AG20443 (cell line): ENCODE results near the gene PASK.

Experiments
- DNase-seq: peaks from one replicate; pipeline ENCODE4 v3.0.0; 2012; ENCODE audit warnings: low spot score, mixed read lengths

Gene PASK

DNA sequence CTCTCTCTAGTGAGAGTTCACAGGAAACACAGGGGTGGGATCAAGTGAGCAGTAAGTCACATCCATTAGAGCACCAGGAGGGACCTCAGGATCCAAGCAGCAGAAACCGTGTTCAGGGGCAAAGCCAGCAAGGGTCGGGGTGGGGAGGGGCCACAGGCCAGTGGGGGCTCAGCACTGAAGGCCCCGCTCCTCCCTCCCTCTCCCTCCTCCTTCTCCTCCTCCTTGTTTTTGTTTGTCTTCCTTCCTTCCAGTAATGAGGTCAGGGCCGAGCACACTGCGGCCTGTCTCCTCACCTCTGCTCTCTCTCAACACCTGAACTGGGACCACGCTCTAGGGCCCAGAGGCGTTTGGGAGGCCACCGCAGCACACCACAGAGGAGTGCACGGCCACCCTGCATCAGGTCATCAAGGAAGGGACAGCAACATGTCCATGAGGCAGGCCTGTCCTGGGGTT is 68.1 kb downstream of the PASK start:
- DNase-seq, result no peak

DNA sequence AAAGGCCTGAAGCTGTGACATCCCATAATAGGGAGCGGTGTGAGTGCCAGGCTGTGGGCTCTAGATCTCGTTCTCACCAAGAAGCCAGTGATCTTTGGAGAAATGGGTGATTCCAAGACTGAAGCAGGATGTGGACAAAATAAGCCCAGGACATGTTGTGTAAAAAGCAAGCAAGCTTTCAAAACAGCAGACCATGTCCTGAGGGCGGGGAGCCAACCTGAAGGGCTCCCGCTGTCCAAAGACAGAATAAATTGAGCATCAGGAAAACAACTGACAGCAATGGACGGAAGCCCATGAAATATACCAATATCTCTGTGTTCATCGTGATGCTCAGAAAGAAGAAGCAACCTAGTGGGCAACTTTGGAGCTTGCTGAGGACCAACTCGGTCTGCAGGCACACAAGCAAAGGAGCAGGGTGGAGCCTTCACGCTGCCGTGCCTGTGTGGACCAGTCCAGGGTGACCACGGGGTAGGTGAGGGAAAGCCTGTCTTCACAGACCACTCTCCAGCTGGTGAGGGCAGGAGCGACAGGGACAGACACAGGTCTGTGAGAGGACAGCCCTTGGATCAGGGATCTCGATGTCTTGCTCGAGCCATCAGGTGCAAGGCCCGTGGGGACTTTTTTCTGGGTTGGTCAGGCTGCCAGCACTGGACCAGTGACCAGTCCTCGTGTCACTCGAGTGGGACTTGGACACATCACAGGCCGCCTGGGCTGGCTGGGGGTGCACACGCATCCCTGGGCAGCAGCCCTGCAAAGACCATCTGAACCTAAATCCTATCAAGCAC is 68.7 kb downstream of the PASK start:
- no peak for DNase-seq

DNA sequence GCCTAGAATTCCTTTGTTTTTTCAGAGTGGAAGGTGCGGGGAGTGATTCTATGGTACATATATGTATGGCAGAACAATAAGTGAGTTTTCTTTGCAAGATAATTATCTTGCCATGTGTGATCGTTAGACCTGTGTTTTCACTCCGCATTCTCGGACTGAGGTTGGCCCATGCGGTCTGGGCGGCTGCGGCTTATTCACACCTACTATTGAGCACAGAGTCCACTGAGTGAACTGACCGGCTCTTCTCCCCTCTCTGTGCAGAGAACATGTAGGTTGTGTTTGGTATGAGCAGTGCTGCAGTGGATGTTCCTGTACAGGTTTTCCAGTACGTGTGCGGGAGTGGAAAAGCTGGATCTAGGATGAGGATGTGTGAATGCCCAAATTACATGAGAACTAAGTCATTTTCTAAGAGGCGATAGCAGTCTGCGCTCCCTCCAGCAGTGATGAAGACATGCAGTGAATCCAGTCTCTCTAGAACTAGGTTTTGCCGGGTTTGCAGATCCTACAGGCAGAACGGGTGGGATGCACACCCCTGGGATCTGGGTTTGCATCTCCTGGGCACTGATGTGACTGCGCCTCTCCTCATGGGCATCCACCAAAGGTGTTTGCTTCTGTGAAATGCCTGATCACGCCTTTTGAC is 74.3 kb downstream of the PASK start:
- DNase-seq, result no peak

DNA sequence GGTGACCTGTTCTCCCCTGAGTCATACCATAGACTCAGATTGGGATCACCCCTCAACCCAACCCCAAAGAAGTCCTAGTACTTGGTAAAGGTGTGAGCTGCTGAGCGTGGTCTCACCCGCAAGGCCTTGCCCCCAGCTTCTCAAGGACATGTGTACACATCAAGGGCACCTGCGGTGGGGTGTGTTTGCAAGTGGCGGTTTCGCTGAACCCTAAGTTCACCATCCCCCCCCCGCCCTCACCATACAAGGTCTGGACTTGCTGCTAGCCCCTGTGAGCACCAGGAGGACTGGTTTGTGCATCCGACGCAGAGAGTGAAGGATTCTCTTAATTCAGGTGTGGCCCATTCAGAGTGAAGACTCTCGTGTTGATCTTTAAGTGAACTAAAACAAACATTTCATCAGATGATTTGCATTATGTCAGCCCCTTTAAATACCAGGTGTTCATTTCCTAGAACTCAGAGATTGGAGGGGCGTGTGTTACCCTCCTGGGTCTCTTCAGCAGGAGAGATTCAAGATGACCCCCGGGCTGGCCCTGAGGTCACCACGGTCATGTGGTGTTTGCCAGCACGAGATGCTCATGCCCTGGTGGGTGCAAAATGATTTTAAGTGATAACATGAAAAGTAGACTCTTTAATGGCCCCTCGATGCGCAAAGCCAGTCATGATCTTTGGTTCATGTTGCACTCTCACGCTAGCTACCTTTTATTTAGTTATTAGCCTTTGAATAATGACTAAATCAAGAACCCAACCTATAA is 75.0 kb downstream of the PASK start:
- DNase-seq, result no peak

DNA sequence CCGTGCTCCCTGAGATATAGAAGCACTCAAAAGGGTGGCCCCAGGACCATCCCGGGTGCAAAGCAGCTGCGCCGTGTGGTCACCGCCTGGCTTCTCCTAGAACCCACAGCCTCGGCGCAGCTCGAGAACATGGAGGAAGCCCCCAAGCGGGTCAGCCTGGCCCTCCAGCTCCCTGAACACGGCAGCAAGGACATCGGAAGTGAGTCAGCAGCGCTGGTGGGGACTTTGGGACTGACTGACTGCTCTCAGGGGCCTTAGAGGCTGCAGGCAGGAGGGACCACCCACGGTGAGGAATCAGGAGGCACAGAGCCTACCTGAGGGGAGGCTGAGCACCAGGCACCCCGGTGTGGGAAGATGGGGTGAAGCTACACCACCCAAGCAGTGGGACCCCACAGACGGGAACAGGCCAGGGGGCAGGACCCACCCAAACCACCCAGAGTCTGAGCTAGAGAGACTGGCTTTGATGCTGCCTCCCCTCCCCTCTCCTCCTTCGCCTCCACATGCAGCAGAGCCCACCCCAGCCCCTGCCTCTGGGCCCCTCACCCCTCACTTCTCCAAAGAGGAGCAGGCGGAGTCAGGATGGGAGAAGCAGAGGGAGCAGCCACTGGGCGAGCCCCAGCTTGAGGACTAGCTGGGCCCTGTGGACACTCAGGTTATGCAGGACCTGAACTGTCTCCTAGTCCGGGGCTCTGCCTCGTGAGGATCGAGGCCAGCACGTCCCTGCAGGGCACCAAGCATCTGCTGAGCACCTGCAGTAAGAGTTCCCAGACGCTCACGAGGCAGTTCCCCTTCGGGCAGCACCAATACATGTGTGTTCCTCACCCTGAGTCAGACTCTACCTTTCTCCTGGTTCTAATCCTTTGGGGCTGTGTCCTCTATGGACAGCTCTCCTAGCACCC is 75.9 kb downstream of the PASK start:
- DNase-seq, result no peak

DNA sequence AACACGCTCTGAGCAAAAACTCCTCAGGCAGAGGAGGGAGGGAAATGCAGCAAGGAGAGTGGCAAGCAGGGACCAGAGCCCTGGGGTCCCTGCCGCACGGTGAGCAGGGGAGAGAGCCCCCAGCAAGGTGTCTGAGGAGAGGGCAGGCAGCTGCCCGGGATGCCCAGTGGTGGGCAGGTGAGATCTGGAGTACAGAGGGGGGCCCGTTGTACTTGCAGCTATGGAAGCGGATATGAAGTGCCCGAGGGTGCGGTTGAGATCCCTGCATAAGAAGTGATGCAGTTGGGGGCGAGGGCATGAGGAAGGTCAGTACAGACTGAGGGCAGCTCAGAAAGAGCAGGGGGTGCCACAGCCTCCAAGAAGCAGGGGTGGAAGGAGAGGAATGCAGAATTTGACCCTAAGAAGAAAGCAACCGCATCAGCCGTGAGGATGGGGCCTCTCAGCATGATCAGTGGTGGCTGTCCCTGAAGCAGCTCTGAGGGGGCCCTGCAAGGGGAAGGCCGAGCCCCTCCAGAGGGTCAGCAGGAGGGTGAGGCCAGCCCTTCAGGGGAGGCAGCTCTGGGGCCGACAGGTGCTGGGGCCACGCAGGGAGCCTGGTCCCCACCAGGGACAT is 76.6 kb downstream of the PASK start:
- DNase-seq, result peak; percentile 4

DNA sequence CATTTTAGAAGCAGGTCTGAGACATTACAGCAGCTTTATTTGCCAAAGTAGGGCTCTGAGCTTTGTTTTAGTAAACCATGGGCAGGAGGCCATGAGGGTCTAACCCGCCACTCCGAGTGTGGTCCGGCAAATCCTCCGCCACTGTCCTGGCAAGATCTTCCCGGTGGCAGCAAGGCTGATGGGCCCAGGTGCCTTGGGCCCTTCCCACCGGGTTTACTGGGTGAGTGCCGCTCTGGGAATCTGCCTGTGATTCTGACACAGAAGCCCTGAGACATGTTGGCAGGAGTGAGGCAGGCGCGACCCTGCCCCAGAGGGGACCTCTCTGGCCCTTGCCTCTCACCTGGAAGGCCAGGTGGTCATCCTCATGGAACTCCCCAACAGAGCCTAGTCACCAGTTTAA is 77.1 kb downstream of the PASK start:
- DNase-seq, result no peak

DNA sequence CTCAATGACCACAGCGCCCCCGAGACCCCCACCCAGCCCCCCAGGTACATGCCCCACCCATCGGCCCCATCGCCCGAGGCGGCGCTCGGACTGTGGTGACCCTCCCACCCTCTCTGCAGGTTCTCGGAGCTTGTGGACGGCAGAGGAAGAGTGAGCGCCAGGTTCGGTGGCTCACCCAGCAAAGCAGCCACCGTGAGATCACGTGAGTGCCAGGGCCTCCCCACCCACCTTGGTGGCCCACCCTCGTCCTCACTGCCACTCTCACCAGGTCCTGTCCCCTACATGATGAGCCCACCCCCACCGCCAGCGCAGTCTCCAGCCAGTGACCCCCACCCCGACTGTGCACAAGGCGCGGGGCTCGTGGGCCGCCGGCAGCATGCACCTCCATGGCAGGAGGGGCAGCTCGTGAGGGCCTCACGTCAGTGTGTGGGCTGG is 77.6 kb downstream of the PASK start:
- no peak for DNase-seq

DNA sequence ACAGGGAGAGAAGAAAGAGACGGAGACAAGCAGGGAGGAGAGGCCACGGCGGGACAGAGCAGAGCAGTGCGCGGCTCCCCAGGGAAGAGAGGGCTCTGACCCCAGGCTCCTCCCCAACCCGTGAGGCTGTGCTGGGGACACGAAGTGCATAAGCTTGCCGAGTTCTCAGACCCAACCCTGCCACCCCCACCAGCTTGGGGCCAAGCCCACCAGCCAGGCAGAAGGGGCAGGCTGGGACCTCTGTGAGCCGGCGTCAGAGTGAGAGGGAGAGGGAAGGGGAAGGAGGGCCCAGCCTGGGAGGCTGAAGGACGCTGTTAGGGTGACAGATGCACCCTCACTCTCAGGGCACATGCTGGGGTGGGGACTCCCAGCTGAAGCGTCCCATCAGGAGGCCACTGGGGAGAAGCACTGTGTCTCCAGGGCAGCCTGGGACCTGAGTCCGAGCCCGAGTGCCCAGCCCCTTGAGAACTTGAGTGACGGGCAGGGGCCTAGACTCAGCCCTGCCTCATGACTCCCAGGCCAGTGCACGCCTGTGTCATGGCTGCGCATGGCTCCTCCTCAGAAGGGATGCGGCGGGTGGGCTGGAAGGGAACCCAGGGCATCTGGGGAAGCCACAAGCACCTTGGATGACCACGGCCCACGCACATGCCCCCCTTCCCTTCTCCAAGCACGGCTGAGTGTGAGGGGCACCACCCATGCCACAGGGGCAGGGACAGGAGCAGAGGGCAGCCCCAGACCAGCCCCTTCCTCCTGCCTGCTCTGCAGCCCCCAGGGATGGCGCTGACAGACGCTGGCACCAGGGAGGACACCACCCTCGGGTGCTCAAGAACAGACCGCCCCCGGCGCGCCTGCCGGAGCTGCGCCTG is 78.2 kb downstream of the PASK start:
- DNase-seq, result no peak

DNA sequence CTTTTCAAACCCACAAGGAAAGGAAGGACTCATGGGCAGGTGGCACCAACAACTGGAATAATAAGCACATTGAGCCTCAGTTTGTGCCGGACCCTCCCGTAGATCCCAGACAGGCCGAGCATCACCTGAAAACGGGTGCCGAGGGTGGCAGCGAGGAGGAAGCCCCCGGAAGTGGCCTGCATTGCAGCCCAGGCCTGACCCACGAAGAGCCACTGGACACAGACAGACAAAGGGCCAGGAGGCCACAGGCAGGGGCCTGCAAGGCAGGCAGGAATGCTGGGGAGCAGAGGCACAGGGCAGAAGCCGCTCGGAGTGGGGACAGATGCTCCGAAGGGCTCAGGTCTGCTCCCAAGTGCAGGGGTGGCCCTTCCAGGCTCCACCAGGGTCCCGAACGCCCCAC is 78.9 kb downstream of the PASK start:
- DNase-seq, result no peak

DNA sequence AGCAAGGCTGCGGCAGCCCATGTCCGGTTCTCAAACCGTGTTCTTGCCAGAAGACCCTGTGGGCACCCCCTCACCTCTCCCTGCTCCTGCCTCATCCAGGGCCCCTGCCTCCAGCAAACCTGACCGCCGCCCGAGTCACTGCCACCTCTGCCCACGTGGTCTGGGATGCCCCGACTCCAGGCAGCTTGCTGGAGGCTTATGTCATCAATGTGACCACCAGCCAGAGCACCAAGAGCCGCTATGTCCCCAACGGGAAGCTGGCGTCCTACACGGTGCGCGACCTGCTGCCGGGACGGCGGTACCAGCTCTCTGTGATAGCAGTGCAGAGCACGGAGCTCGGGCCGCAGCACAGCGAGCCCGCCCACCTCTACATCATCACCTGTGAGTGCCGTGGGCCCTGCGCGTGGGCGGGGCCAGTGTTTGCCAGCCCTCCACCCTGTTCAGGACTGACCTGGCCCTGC is 79.4 kb downstream of the PASK start:
- no peak for DNase-seq

DNA sequence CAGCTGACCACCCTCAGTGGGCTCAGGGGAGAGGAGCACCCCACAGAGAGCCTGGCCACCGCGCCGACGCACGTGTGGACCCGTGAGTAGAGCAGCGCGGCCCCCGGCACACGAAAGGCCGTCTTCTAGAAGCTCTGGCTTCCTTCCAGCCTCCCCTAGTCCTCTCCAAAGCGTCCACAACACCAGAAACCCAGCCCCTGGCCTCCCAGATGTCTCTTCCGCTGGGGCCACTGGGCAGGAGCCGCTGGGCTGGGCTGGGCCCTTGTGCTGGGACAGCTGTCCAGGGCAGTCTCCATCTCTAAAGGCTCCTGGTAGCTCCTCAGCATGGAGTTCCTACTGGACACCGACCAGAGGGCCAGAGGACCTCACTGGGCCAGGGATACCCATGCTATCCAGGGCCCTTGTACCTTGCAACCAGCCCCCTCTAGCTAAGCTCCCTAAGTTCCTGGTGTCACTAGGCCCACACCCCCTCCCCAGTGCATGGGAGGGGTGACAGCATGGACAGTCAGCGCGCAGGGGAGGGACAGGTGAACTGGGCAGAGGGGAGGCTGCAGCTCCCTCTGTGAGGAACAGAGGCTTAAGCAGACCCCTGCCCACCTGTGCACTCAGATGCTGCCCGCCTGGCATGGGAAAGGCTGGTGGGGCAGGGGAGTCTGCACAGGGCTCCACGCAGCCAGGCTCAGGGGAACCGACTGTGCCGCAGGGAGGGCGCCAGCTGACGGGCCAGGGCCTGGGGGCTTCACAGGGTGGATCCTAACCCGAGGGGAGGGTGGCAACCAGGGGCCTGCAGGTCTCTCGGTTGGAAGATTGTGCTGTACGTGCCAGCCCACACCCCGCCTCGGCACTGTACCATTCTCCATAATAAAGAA is 80.1 kb downstream of the PASK start:
- no peak for DNase-seq

DNA sequence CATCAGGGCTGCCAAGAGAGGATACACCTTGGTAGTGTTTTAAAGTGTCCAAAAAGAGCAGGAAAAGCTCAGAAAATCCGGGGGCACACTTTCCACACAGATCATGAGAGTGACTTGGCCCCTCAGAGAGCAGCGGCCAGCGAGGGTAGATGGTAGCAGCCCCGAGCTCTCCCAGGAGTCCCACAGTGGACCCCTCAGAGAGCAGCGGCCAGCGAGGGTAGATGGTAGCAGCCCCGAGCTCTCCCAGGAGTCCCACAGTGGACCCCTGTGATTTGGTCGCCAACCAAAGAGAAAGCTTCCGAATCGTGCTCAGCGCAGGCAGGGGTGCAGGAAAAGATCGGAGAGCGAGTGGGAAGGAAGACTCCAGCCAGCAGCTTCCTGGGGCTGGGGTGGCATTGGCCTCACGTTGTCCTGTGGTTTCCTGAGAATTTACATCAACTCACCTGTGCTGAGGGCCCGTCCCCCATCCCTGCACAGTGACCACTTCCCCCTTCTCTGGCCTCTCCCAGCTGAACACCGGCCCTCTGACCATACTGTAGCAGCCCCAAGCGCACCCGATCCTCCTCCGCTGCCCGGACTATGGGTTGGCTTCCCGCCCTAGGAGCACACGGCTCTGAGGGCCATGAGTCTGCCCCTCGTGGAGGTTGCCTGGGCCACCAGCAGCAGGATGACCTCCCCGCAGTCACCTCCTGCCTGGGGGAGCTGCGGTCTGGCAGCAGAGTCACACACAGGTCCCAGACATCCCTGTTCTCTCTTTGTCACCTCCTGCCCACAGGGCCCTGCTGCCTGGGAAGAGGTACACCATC is 80.9 kb downstream of the PASK start:
- peak; percentile 6 for DNase-seq

DNA sequence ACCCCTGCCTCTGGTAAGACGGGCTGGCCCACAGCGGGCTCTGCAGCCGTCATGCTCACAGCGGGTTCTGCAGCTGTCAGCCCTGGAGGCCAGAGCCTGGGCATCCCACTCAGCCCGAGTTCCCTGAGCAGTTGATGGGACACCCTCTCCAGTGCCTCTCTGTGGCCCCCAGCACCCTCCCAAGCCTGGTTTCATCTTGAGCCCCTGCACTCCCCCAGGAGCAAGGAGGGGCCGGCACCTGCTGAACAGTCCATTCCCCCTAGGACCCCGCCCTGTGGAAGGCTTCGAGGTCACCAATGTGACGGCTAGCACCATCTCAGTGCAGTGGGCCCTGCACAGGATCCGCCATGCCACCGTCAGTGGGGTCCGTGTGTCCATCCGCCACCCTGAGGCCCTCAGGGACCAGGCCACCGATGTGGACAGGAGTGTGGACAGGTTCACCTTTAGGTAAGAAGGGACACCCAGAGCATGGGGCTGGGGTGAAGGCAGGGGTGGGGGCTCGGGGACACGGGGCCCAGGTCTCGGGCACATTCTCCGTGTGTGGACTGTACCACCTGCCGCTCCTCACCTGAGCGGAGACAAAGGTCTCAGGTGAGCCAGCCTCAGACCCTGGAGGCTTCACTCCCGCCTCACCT is 81.7 kb downstream of the PASK start:
- no peak for DNase-seq

DNA sequence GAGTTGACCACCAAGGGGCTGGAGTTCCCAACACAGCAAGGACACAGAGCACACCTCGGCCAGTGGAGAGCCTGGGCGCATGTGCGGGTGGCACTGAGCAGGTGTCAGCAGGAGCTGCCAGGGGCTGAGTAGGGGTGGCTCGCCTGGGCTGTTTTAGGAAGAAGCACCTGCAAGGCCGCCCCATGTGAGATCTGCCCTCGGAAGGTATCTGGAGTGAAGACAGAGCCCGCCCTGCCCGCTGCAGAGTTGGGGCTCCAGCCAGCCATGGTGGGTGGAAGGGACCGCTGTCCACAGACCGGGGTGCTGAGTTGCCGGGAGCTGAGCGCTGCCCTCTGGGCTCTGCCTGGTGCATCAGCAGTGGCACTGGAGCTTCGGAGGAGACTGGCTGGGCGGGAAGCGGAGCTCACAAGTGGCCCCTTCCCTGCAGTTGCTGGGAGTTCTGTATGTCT is 82.4 kb downstream of the PASK start:
- peak; percentile 41 for DNase-seq

DNA sequence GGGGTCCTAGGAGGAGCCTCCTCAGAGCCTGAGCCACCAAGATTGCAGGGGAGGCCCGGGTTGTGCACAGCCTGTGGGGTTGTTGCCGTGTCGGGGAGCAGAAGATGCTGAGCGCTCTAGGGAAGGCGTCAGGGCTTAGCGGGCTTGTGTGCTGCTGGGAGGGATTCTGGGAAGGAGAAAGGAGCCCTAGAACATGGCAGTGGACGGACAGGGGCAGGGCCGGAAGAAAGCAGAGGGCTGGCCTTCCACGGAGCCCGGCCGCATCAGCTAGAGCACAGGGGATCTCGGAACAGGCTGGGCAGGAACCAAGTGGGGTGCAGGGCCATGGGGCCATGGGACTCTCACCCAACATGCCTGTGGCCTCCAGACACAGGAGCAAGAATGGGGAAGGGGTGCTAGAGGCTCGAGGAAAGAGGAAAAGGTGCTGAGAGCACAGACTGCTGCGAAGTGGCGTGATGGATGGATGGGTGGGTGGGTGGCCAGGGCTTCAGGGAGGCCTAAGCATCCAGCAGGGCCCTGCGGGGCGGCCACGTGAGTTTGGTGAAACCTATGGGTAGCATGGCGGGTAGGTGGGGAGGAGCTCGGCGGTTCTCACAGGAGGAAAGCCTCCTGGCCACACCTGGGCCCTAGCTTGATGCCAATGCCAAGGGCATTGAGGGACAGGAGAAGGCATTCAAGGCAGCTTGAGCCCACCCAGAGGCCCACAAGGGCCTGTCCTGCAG is 82.9 kb downstream of the PASK start:
- DNase-seq, result peak; percentile 7

DNA sequence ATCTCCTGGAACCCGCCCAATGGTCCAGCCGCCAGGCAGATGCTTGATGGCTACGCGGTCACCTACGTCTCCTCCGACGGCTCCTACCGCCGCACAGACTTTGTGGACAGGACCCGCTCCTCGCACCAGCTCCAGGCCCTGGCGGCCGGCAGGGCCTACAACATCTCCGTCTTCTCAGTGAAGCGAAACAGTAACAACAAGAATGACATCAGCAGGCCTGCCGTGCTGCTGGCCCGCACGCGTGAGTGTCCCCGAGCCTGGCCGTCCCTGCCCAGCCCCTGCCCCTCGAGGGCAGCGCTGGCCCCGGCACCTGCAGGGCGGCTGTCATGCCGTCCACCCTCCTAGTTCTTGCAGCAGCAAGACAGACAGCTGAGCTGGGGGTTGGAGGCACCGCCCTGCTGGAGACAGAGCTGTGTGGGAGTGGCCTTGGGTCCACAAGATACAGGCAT is 83.9 kb downstream of the PASK start:
- no peak for DNase-seq
